ENCODE data around the gene LYSMD4.

The LYSMD4 gene

GRCh38 chr15:99704444-99704838 is 28.8 kb downstream of the LYSMD4 start:
- peak; percentile 96 for FAIRE-seq

GRCh38 chr15:99703603-99704443 is 29.4 kb downstream of the LYSMD4 start:
- FAIRE-seq, result peak; percentile 90

GRCh38 chr15:99702895-99703602 is 30.2 kb downstream of the LYSMD4 start:
- FAIRE-seq, result no peak

- no peak for FAIRE-seq
These were observed 37.1 kb downstream of the LYSMD4 start for GRCh38 chr15:99696096-99696495.

- FAIRE-seq, result no peak
These were observed 40.4 kb downstream of the LYSMD4 start for GRCh38 chr15:99692825-99693224.

- FAIRE-seq, result no peak
These were observed 46.9 kb downstream of the LYSMD4 start for GRCh38 chr15:99686290-99686689.

GRCh38 chr15:99683000-99683670 is 50.1 kb downstream of the LYSMD4 start:
- no peak for FAIRE-seq

- FAIRE-seq, result no peak
These were observed 50.8 kb downstream of the LYSMD4 start for GRCh38 chr15:99682455-99682854.

- FAIRE-seq, result no peak
These were observed 51.2 kb downstream of the LYSMD4 start for GRCh38 chr15:99681990-99682389.

- FAIRE-seq, result no peak
These were observed 53.0 kb downstream of the LYSMD4 start for GRCh38 chr15:99680276-99680675.

- peak; percentile 58 for FAIRE-seq
These were observed 55.6 kb downstream of the LYSMD4 start for GRCh38 chr15:99677540-99678134.

Data from G401.6 (cell line).